WTC11 (cell line): ENCODE data around the gene GSG1L. TPM values are rescaled to one million over a fixed set of nuclear protein-coding genes. Genes with fewer than 3 reads are reported as not detected.
A peak's percentile ranks its signal among the peaks of the same experiment; 100 is the strongest.

ENCODE experiments used
- ATAC-seq: fragments of 200-7000 bp; cut with Tn5 transposase; 2 replicates; pipeline ENCODE4 v1.10.0; 2021; ENCODE audit warnings: mild to moderate bottlenecking, moderate library complexity
- CTCF ChIA-PET: fragments of 300-600 bp; sonication (Branson Sonifier 250); formaldehyde crosslinking; loops from one replicate; lab custom pipeline; 2021; ENCODE audit warnings: antibody characterized with exemption; lab: Charles Lee
- POLR2A ChIA-PET: fragments of 350-600 bp; sonication (Branson Sonifier 250); formaldehyde crosslinking; loops from one replicate; lab custom pipeline; 2021; ENCODE audit warnings: antibody characterized with exemption; lab: Charles Lee
- DNase-seq: peaks from one replicate; pipeline ENCODE4 v3.0.0; 2021; ENCODE audit warnings: low spot score
- H3K27ac Mint-ChIP-seq: 2 replicates; pipeline ENCODE4 v1.8.0; 2021; ENCODE audit warnings: mixed read lengths
- H3K27me3 Mint-ChIP-seq: 2 replicates; pipeline ENCODE4 v1.8.0; 2021; ENCODE audit warnings: low read depth, mild to moderate bottlenecking, moderate library complexity, mixed read lengths
- H3K36me3 Mint-ChIP-seq: 2 replicates; pipeline ENCODE4 v1.8.0; 2021; ENCODE audit warnings: mixed read lengths
- H3K4me1 Mint-ChIP-seq: 2 replicates; pipeline ENCODE4 v1.8.0; 2022; ENCODE audit warnings: mixed read lengths
- H3K4me3 Mint-ChIP-seq: 2 replicates; pipeline ENCODE4 v1.8.0; 2021; ENCODE audit warnings: mild to moderate bottlenecking, moderate library complexity, mixed read lengths
- H3K9me3 Mint-ChIP-seq: 2 replicates; pipeline ENCODE4 v1.8.0; 2021; ENCODE audit warnings: mixed read lengths
- ELF4 ChIP-seq: sonication (generic); formaldehyde crosslinking; IDR thresholded peaks from 2 replicates; pipeline ENCODE4 v1.8.1; 2022; ENCODE audit warnings: low read depth, mild to moderate bottlenecking, moderate library complexity, missing genetic modification reagents
- FOXJ3 ChIP-seq: sonication (generic); formaldehyde crosslinking; IDR thresholded peaks from 2 replicates; pipeline ENCODE4 v1.9.0; 2021; ENCODE audit warnings: missing genetic modification reagents, mild to moderate bottlenecking, borderline replicate concordance
- FOXK1 ChIP-seq: sonication (generic); formaldehyde crosslinking; IDR thresholded peaks from 2 replicates; pipeline ENCODE4 v1.8.0; 2022; ENCODE audit warnings: mild to moderate bottlenecking, moderate library complexity, missing genetic modification reagents
- GTF2I ChIP-seq: fragments of 250-450 bp; sonication (Bioruptor Pico); conservative IDR thresholded peaks from 2 replicates; pipeline ENCODE4 v1.4.0; 2021; ENCODE audit warnings: mild to moderate bottlenecking
- IRF2 ChIP-seq: sonication (generic); formaldehyde crosslinking; IDR thresholded peaks from 2 replicates; pipeline ENCODE4 v1.8.0; 2022; ENCODE audit warnings: low read depth, missing genetic modification reagents, borderline replicate concordance
- NR1H2 ChIP-seq: sonication (generic); formaldehyde crosslinking; IDR thresholded peaks from 2 replicates; pipeline ENCODE4 v1.9.0; 2021; ENCODE audit warnings: mild to moderate bottlenecking, moderate library complexity, missing genetic modification reagents
- NR2C2 ChIP-seq: sonication (generic); formaldehyde crosslinking; IDR thresholded peaks from 2 replicates; pipeline ENCODE4 v1.8.0; 2022; ENCODE audit warnings: mild to moderate bottlenecking, missing genetic modification reagents
- OVOL2 ChIP-seq: fragments of 250-450 bp; sonication (Bioruptor Pico); IDR thresholded peaks from 2 replicates; pipeline ENCODE4 v1.9.0; 2021; ENCODE audit warnings: mild to moderate bottlenecking, borderline replicate concordance
- SOX15 ChIP-seq: fragments of 250-450 bp; sonication (Bioruptor Pico); IDR thresholded peaks from 2 replicates; pipeline ENCODE4 v1.9.0; 2021; ENCODE audit warnings: mild to moderate bottlenecking
- TEAD4 ChIP-seq: sonication (generic); formaldehyde crosslinking; IDR thresholded peaks from 2 replicates; pipeline ENCODE4 v1.8.0; 2022; ENCODE audit warnings: mild to moderate bottlenecking, missing genetic modification reagents
- ZNF396 ChIP-seq: fragments of 250-450 bp; sonication (Bioruptor Pico); IDR thresholded peaks from 2 replicates; pipeline ENCODE4 v1.8.0; 2021; ENCODE audit warnings: mild to moderate bottlenecking, moderate library complexity, borderline replicate concordance
- total RNA-seq: library from RNA; stranded (reverse); gene quantifications from 3 replicates; pipeline ENCODE4 v1.2.3, GENCODE V29; 2021
- TF ChIP-seq, protein P1 (sequence below): sonication (generic); formaldehyde crosslinking; IDR thresholded peaks from 2 replicates; pipeline ENCODE4 v1.8.0; 2022; ENCODE audit warnings: mild to moderate bottlenecking, missing genetic modification reagents
- TF ChIP-seq, protein P2 (sequence below): sonication (generic); formaldehyde crosslinking; conservative IDR thresholded peaks from 2 replicates; pipeline ENCODE4 v1.8.1; 2023; ENCODE audit warnings: mild to moderate bottlenecking, low read depth, missing genetic modification reagents, moderate library complexity
- TF ChIP-seq, protein P3 (sequence below): fragments of 250-450 bp; sonication (Bioruptor Pico); IDR thresholded peaks from 2 replicates; pipeline ENCODE4 v1.9.0; 2021; ENCODE audit warnings: moderate library complexity, mild to moderate bottlenecking, inconsistent platforms, borderline replicate concordance
- TF ChIP-seq, protein P4 (sequence below): sonication (generic); formaldehyde crosslinking; IDR thresholded peaks from 2 replicates; pipeline ENCODE4 v1.8.0; 2022; ENCODE audit warnings: mild to moderate bottlenecking, missing genetic modification reagents
- TF ChIP-seq, protein P5 (sequence below): fragments of 200-600 bp; IDR thresholded peaks from 2 replicates; pipeline ENCODE4 v1.8.0; 2022; ENCODE audit warnings: antibody characterized with exemption

GSG1L gene
- total RNA-seq, 1 experiment from 2014 or later: 0.28 TPM

DNA sequence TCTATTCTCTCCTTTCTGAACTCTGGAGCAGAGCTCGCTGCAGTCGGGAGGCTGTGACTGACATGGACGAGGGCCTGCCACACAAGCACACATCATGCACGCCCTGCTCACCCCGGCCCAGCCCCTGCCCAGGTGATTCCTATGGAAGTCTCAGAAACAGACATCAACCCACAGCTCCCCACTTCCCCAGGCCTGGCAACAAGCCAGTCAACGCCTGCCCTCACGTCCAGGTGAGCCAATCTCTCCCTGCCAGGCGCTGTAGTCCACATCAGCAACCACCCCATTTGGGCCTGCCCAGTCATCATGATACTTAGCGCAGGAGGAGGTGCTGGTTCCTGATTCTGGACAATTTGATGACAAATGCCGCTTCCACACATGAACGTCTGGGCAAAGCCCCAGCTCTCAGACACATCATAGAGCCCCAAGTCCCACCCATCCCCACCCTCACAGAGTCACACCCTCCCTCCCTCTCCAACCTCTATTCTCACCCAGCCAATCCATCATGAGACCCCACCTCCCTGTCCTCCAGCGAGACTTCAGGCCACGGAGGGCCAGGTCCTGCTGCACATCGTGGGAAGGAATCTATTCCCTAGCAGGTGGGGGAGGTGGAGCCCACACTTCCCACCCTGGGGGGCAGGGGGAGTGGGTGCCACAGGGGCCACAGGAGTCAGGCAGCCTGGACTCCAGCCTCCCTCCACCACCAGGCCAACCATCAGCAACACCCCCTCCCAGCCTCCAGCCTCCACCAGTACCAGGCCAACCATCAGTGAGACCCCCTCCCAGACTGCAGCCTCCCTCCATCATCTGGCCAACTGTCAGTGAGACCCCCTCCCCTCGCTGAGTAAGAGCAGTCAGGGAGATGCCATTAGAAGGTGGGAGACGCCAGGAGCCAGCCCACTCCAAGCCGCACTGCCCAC lies 33.7 kb upstream of the GSG1L start (continued):
- TF ChIP-seq, protein P1, sequence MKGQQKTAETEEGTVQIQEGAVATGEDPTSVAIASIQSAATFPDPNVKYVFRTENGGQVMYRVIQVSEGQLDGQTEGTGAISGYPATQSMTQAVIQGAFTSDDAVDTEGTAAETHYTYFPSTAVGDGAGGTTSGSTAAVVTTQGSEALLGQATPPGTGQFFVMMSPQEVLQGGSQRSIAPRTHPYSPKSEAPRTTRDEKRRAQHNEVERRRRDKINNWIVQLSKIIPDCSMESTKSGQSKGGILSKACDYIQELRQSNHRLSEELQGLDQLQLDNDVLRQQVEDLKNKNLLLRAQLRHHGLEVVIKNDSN: no peak
- TF ChIP-seq, all 79 proteins: peak for 0

DNA sequence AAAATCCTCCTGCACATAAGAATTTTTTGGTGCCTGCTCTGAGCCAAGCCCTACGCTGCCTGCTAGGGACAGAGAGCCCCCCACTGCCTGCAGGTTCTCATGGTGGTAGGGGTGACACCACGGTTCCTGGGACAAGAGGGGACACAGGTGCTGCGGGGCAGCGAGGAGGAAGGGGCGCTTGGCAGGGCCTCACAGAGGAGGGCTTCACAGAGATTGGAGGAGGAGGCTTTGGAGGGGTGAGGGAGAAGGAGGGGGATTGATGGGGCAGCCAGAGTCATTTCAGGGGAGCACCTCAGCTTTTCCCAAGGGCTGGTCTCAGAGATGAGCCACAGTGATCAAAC lies 29.8 kb upstream of the GSG1L start:
- peak overlapping the region; percentile 34 for H3K4me3 Mint-ChIP-seq
- H3K36me3 Mint-ChIP-seq: peaks cover 13% of the 10 kb centered on the region
- no peaks in the 10 kb centered on the region for H3K27me3 Mint-ChIP-seq
- peak overlapping the region; percentile 96 for H3K27ac Mint-ChIP-seq
- no peak for DNase-seq
- ChIA-PET POLR2A (no interaction called here), CTCF (interaction anchor here (1.2 to 4.5 kb wide), 7 partner anchors 23 to 313 kb away, joined by 3 to 53 read pairs (median 4); no protein-coding TSS in a partner anchor)
- ATAC-seq: peak; percentile 4; the same call in 1 of the 2 replicates
- TF ChIP-seq, protein P2, sequence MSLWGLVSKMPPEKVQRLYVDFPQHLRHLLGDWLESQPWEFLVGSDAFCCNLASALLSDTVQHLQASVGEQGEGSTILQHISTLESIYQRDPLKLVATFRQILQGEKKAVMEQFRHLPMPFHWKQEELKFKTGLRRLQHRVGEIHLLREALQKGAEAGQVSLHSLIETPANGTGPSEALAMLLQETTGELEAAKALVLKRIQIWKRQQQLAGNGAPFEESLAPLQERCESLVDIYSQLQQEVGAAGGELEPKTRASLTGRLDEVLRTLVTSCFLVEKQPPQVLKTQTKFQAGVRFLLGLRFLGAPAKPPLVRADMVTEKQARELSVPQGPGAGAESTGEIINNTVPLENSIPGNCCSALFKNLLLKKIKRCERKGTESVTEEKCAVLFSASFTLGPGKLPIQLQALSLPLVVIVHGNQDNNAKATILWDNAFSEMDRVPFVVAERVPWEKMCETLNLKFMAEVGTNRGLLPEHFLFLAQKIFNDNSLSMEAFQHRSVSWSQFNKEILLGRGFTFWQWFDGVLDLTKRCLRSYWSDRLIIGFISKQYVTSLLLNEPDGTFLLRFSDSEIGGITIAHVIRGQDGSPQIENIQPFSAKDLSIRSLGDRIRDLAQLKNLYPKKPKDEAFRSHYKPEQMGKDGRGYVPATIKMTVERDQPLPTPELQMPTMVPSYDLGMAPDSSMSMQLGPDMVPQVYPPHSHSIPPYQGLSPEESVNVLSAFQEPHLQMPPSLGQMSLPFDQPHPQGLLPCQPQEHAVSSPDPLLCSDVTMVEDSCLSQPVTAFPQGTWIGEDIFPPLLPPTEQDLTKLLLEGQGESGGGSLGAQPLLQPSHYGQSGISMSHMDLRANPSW (CRISPR knock-in tag): no peak
- TF ChIP-seq IRF2 (CRISPR knock-in tag) (no peak), FOXJ3 (CRISPR knock-in tag) (no peak), TEAD4 (no peak), NR2C2 (no peak), NR1H2 (CRISPR knock-in tag) (no peak), ZNF396 (CRISPR knock-in tag) (no peak), ELF4 (no peak), FOXK1 (no peak), GTF2I (CRISPR knock-in tag) (no peak), SOX15 (CRISPR knock-in tag) (no peak), OVOL2 (no peak)
- TF ChIP-seq, protein P1: no peak
- TF ChIP-seq, protein P3, sequence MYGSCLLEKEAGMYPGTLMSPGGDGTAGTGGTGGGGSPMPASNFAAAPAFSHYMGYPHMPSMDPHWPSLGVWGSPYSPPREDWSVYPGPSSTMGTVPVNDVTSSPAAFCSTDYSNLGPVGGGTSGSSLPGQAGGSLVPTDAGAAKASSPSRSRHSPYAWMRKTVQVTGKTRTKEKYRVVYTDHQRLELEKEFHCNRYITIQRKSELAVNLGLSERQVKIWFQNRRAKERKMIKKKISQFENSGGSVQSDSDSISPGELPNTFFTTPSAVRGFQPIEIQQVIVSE (CRISPR knock-in tag): no peak
- TF ChIP-seq, protein P4, sequence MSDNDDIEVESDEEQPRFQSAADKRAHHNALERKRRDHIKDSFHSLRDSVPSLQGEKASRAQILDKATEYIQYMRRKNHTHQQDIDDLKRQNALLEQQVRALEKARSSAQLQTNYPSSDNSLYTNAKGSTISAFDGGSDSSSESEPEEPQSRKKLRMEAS: no peak
- TF ChIP-seq, protein P5, sequence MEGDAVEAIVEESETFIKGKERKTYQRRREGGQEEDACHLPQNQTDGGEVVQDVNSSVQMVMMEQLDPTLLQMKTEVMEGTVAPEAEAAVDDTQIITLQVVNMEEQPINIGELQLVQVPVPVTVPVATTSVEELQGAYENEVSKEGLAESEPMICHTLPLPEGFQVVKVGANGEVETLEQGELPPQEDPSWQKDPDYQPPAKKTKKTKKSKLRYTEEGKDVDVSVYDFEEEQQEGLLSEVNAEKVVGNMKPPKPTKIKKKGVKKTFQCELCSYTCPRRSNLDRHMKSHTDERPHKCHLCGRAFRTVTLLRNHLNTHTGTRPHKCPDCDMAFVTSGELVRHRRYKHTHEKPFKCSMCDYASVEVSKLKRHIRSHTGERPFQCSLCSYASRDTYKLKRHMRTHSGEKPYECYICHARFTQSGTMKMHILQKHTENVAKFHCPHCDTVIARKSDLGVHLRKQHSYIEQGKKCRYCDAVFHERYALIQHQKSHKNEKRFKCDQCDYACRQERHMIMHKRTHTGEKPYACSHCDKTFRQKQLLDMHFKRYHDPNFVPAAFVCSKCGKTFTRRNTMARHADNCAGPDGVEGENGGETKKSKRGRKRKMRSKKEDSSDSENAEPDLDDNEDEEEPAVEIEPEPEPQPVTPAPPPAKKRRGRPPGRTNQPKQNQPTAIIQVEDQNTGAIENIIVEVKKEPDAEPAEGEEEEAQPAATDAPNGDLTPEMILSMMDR: no peak
- H3K4me1 Mint-ChIP-seq: peaks cover 35% of the 10 kb centered on the region
- H3K9me3 Mint-ChIP-seq: no peaks in the 10 kb centered on the region
